Retinal pigment epithelial cell (primary cell): ENCODE results near the gene DYRK1A.

ENCODE experiments used
- DNase-seq: peaks from one replicate; pipeline ENCODE4 v3.0.0-alpha.2; 2010; ENCODE audit warnings: low read depth
- H3K4me3 ChIP-seq: 2 replicates; pipeline ENCODE4 v1.5.1; 2011; ENCODE audit warnings: mild to moderate bottlenecking, low read length, control low read depth, moderate library complexity
- CTCF ChIP-seq: conservative IDR thresholded peaks from 2 replicates; pipeline ENCODE4 v1.5.1; 2011; ENCODE audit warnings: low read depth, low read length, control low read depth, inconsistent platforms

DYRK1A gene

GRCh38 chr21:37393786-37394185, 27.2 kb downstream of the DYRK1A start:
- H3K4me3 ChIP-seq = no peak overlapping the region
- no peak for TF ChIP-seq CTCF
- DNase-seq = no peak

- no peak for TF ChIP-seq CTCF
- no peak overlapping the region for H3K4me3 ChIP-seq
- DNase-seq = no peak
These were observed 29.4 kb downstream of the DYRK1A start for GRCh38 chr21:37395961-37396360.

GRCh38 chr21:37396855-37397254, 30.3 kb downstream of the DYRK1A start:
- DNase-seq = no peak
- no peak overlapping the region for H3K4me3 ChIP-seq
- no peak for TF ChIP-seq CTCF

- no peak overlapping the region for H3K4me3 ChIP-seq
- no peak for DNase-seq
- no peak for TF ChIP-seq CTCF
These were observed 32.1 kb downstream of the DYRK1A start for GRCh38 chr21:37398697-37399096.

- H3K4me3 ChIP-seq = no peak overlapping the region
- no peak for DNase-seq
- TF ChIP-seq CTCF = no peak
These were observed 35.8 kb downstream of the DYRK1A start for GRCh38 chr21:37402251-37402867.

- no peak for TF ChIP-seq CTCF
- DNase-seq = no peak
- no peak overlapping the region for H3K4me3 ChIP-seq
These were observed 39.1 kb downstream of the DYRK1A start for GRCh38 chr21:37405629-37406028.

- H3K4me3 ChIP-seq = no peak overlapping the region
- DNase-seq = no peak
- no peak for TF ChIP-seq CTCF
These were observed 41.3 kb downstream of the DYRK1A start for GRCh38 chr21:37407719-37408420.
